ENCODE data around the gene RUSC2. TPM values are rescaled to one million over a fixed set of nuclear protein-coding genes. Genes with fewer than 3 reads are reported as not detected.

Gene RUSC2, protein sequence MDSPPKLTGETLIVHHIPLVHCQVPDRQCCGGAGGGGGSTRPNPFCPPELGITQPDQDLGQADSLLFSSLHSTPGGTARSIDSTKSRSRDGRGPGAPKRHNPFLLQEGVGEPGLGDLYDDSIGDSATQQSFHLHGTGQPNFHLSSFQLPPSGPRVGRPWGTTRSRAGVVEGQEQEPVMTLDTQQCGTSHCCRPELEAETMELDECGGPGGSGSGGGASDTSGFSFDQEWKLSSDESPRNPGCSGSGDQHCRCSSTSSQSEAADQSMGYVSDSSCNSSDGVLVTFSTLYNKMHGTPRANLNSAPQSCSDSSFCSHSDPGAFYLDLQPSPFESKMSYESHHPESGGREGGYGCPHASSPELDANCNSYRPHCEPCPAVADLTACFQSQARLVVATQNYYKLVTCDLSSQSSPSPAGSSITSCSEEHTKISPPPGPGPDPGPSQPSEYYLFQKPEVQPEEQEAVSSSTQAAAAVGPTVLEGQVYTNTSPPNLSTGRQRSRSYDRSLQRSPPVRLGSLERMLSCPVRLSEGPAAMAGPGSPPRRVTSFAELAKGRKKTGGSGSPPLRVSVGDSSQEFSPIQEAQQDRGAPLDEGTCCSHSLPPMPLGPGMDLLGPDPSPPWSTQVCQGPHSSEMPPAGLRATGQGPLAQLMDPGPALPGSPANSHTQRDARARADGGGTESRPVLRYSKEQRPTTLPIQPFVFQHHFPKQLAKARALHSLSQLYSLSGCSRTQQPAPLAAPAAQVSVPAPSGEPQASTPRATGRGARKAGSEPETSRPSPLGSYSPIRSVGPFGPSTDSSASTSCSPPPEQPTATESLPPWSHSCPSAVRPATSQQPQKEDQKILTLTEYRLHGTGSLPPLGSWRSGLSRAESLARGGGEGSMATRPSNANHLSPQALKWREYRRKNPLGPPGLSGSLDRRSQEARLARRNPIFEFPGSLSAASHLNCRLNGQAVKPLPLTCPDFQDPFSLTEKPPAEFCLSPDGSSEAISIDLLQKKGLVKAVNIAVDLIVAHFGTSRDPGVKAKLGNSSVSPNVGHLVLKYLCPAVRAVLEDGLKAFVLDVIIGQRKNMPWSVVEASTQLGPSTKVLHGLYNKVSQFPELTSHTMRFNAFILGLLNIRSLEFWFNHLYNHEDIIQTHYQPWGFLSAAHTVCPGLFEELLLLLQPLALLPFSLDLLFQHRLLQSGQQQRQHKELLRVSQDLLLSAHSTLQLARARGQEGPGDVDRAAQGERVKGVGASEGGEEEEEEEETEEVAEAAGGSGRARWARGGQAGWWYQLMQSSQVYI (N-terminal part only)
- 17.8 TPM for total RNA-seq

DNA sequence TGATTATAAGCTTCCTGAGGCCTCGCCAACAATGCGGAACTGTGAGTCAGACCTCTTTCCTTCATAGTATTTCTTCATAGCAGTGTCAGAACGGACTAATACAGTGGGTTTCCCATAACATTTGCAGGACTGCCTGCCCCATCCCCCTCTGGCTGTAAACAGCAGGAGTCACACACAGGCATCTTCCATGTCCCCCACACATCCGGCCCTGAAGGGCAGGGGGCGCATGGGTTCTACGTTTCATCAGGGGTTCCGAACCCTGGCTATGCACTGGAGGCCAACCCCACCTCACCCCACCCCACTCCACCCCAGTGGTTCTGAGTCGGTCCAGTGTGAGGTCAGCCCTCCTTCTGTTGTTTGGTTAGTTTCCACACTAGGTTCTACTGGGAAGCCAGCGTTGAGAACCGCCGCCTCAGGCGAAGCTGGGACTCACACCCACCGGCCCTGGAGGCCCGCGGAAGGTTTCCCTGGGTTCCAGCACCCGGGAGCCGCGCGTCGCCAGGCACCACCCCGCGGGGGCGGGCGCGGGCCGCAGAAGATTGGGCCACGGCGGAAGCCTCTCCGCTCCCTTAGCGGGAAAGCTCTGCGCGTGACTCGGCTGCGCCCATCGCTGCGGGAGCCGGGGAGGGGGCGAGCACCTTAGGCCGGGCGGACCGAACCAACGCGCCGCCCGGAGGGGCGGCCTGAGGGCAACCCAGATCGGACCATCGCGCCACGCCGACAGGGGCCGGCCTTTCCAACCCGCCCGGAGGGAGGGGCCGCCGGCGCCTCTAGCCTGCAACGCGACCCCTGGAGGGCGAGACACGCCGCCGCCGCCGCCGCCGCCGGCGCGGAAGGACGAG, at the start of gene RUSC2:
Gene RUSC2 (plus strand): TSS at position 799 of the 842 bp plus-strand sequence. CDS start 56,411 bp downstream, outside the sequence.
- peak in 2 of 3 donors; percentile 94 to 95 for DNase-seq (ENCODE audit: low read depth in 2 of 3, low spot score in 2 of 3)

DNA sequence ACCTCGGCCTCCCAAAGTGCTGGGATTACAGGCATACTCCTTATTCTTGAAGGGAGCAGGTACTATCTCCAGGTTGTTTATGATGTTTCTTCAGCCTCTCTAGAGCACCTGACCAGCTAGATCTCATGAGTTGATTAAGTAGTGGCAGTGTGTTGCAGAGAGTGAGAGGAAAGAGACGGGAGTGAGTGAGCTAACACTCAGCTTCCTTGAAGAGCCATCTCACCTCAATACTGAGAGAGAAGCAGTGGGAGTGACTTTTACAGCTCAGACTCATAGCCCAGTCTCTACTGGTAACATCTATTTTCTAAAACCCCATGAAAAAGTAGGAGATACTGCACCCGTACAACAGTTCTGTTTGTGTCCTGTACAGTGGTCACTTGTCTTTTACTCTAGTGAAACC, 43.9 kb upstream of the RUSC2 start:
- no peak for DNase-seq (ENCODE audit: low read depth in 2 of 3, low spot score in 2 of 3)

DNA sequence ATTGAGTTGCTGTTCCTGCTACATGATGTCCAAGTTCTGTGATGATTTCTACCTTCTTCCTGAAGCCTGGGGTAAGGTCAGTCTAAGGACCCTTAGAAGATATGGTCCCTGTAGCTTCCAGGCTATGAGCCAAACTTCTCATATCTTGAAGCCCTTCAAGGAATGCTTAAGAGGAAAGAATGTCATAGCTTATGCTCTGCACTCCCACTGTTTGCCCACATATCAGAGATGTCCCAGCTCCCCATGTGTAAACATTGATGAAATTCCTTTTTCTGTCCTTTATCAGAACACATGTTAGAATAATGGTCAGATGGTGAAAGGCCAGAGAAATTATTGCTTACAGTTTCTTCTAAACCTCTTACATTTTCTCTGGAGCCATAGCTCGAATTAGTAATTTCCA, 41.4 kb upstream of the RUSC2 start:
- no peak for DNase-seq (ENCODE audit: low read depth in 2 of 3, low spot score in 2 of 3)

DNA sequence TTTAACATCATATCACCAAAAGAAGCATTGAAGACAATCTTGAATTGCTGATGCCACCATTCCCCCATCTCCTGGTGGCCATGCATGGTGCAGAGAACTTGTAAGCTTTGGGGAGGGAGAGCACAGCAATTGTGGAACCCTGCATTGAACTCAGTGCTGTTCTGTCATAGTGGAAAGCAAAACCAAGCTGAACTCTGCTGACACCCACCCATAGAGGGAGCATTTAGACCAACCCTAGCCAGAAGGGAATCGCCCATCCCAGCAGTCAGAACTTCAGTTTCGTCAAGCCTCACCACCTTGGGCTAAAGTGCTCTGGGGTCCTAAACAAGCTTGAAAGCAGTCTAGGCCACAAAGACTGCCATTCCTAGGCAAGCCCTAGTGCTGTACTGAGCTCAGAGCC, 37.4 kb upstream of the RUSC2 start:
- DNase-seq (ENCODE audit: low read depth in 2 of 3, low spot score in 2 of 3) = no peak

DNA sequence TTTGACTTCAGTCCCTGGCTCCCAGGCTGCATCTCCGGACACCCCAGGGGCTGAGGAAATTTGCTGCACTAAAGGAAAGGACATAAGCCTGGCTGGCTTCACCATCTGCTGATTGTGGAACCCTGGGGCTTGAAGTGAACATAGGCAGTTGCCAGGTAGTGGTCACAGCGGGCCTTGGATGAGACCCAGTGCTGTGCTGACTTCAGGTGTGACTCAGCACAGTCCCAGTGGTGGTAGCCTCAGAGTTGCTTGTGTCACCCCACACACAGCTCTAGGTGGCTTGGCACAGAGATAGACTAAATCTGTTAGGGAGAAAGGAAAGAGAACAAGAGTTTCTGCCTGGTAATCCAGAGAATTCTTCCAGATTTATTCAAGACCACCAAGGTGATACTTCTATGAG, 36.1 kb upstream of the RUSC2 start:
- DNase-seq (ENCODE audit: low read depth in 2 of 3, low spot score in 2 of 3) = no peak

DNA sequence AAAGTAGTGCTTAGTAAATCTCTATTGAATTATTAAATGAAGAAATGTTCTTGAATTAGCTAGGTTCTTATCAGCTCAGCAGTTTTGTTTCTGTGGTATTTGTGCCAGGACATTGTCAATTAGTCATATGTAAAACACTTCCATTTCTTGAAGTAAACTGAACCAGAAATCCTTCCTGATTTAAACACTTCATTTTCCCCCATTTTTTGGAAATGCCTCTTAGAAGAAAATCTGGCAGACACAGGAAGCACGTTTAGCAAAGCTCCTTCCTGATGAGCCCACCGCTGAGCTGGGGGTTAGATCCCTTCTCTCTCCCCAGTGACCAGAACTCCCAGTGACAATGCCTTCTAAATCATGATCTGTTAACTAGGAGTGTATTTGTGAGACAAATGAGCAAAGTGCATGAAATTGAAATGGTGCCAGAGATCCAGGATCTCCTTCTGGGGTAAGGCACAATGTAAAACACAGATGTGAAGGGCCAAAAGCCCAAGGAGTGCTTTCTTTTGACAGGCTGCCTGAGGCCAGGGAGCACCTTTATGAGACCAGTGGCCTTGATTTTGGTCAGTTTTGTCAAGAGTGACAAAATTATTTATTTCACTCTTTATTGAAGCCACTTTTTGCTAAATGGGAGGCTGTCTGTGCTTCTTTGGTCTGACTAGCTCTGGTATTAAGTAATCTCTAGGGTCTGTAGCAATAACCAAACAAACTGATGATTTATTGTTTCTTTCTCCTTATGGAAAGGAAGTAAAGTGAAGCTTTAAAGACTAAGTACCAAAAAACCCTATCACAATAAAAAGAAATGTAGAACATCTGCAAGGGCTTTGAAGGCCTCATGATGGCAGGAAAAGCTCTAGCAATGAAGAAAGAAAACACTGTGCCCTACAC, 25.5 kb upstream of the RUSC2 start:
- DNase-seq (ENCODE audit: low read depth in 2 of 3, low spot score in 2 of 3) = peak in 1 of 3 donors; percentile 12

DNA sequence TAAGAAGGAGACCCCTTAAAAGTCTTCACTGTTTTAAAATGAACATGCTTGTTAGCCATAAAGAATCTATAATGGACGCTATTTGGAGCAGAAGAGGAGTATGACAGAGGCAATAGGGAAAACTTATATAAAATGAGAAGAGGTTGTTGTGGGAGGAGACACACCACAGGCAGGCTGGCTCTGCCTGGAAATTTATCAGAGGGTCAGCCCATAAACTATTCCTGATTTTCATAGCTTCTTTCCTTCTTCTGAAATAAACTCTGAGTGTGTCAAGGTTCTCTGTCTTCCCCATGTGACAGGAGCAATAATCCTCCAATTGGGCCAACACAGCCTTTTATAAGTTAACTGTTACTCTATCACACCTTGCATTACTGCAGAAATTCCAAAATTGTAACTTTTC, 19.6 kb upstream of the RUSC2 start:
- DNase-seq (ENCODE audit: low read depth in 2 of 3, low spot score in 2 of 3) = no peak

DNA sequence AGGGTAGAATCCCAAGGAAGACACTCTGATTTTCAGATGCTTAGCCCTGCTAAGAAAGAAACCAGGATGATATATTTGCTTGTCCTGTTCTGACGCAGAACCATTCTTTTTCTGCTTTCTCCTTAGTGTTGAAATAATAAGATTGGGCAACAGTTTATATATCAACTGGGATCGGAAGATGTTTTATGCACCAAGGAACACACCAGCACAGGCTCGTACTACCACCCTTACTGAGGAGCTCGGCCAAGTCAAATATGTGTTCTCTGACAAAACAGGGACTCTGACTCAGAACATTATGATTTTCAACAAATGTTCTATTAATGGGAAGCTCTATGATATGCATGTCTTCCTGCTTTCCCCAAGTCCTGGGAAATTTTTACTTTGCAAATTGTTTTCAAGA, 19.0 kb upstream of the RUSC2 start:
- DNase-seq (ENCODE audit: low read depth in 2 of 3, low spot score in 2 of 3) = no peak

DNA sequence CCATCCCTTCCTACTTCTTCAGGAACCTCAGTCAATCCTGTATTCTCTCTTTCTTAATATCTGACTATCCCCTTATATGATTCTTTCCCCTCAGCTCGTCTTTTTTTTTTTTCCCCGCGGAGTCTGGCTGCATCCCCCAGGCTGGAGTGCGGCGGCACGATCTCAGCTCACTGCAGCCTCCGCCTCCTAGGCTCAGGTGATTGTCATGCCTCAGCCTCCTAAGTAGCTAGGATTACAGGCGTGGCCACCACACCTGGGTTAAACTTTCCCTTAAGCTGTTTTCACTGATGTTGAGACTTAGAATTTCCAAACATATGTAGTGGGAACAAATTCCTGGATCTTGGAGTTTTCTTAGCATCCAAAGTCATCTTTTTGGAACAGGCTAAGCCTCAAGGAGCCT, 13.3 kb upstream of the RUSC2 start:
- DNase-seq (ENCODE audit: low read depth in 2 of 3, low spot score in 2 of 3) = no peak

DNA sequence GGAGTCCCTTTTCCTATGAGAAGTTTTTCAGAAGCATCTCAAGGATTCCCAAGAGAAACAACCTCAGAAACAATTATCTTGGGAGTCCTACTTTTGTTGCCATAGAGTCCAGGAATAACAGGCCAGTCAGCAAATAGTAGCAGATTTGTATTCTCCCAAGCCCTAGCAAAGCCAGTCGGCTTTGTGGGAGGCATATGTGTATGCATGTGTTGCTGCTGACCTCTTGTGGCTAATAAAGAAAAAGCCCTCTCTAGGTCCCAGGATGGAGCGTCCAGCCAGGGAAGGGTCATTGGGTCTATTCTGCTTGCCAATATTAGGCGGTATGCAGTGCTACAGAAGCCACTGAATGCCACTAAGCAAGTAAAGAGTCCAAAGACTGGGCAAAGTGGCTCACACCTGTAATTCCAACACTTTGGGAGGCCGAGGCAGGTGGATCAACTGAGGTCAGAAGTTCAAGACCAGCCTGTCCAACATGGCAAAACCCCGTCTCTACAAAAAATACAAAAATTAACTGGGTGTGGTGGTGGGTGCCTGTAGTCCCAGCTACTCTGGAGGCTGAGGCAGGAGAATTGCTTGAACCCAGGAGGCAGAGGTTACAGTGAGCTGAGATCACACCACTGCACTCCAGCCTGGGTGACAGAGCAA, 12.6 kb upstream of the RUSC2 start:
- DNase-seq (ENCODE audit: low read depth in 2 of 3, low spot score in 2 of 3) = peak in 2 of 3 donors; percentile 62 to 79

DNA sequence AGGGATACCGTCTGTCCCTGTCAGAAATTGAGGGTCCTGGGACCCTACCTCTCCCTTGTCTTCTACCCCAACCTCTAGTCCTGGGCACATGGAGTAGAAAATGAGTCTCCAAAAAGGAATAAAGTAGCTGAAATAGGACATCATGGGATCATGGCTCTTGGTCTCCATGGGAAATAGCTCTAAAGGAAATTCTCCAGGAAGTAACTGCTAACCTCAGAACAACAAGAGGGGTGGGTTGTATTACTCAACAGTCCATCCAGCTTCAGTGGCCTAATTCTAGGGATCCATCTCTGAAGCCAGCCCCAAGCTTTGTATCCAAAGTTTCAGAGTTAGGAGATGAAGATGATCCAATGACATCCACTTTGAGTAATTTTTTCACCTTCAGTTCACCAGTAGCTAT, 11.0 kb upstream of the RUSC2 start:
- no peak for DNase-seq (ENCODE audit: low read depth in 2 of 3, low spot score in 2 of 3)

DNA sequence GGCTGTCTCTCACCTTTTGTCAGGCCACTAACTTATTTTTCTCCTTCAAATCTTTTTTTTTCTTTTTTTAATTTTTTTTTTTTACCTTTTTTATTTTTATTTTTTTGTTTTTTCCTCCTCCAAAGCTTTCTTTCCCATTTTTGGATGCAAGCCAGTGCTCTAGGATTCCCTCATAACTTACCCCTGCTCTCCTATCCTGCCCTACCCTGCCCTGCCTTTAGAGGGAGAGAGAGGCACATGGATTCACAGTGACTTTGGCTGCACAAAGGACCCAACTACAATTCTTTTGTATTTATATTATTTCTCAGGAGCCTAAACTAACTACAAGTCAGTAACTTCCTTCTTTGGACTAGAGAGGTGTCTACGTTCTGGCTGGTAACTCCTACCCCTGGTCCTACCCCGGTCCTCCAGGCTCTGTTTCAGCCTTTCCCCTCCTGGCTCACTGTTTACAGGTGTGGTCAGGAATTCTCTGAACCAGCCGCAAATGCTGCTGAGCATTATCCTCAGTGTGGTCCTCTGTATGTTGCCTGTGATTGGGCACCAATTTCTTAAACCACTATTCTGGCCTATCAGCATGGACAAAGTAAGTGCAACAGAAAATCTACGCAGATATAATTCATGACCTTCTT, 8.4 kb upstream of the RUSC2 start:
- peak in 2 of 3 donors; percentile 51 to 83 for DNase-seq (ENCODE audit: low read depth in 2 of 3, low spot score in 2 of 3)

DNA sequence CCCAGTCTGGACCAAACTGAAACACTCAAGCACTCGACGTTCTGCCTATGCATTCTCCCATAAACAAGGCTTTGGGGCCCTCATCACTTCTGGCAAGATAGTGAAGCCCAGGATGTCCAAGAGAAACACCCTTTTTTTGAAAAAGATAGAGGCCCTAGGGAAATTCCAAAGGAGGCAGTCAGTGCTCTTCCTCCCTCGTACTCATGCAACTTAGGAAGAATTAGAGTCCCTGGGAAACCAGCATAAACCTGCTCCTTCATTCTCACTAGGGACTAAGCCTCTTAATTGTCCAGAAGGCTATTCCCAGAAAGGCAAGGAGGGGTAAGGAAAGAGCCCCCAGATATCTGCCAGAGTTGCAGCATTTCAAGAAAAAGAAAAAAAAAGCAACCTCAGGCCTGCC, 7.8 kb upstream of the RUSC2 start:
- DNase-seq (ENCODE audit: low read depth in 2 of 3, low spot score in 2 of 3) = no peak

DNA sequence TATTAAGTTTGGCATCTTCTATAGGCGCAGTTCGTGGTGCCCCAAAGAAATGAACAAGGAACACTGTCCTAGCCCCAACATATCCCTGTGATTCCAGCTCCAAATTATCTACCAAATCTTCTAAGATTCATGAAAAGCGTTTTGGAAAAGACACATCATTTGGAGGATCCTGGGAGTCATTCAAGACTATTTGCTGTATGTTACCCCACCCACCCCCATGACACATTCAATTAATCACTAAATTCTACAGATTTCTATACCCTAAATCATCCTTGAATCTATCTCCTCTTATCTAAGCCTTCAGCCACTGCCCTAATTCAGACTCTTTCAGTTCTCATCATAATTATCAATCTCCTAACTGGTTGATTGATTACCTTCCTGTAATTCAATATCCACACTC, 5.5 kb upstream of the RUSC2 start:
- DNase-seq (ENCODE audit: low read depth in 2 of 3, low spot score in 2 of 3) = no peak

DNA sequence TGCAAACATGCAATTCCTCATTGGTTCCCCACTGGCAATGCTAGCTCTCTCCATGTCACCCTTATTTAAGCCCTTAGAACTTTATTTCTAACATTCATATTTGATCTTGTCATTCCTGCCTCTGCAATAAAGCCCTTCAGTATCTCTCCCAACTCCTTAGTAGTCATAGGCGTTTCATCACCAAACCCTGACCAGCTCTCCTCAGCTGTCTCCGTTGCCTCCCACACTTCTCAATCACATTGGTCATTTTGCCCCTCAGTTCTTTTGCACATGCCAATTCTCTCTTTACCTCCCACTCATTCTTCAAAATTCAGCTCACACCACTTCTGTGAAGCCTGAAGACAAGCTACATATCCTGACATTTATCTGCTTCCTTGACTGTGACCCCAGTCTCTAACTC, 2.8 kb upstream of the RUSC2 start:
- no peak for DNase-seq (ENCODE audit: low read depth in 2 of 3, low spot score in 2 of 3)

DNA sequence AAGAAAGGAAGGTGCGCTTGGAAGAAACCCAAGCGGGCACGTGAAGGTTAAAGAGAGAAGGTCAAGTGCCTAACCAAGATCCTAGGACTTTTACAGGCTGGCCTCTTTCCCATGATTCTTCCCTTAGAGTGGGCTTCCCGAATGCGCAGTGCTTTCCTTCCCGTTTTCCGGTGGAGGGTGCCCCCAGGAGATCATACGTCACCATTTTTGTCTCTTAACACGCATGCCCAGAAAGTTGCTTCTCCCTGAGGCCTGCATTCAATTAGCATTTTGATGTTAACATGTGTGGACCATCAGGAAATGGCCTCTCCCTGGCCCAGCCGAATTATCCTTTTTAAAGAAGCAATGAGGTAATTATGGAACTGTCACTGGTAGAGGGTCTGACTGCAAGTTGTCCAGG, 1.9 kb upstream of the RUSC2 start:
- no peak for DNase-seq (ENCODE audit: low read depth in 2 of 3, low spot score in 2 of 3)

DNA sequence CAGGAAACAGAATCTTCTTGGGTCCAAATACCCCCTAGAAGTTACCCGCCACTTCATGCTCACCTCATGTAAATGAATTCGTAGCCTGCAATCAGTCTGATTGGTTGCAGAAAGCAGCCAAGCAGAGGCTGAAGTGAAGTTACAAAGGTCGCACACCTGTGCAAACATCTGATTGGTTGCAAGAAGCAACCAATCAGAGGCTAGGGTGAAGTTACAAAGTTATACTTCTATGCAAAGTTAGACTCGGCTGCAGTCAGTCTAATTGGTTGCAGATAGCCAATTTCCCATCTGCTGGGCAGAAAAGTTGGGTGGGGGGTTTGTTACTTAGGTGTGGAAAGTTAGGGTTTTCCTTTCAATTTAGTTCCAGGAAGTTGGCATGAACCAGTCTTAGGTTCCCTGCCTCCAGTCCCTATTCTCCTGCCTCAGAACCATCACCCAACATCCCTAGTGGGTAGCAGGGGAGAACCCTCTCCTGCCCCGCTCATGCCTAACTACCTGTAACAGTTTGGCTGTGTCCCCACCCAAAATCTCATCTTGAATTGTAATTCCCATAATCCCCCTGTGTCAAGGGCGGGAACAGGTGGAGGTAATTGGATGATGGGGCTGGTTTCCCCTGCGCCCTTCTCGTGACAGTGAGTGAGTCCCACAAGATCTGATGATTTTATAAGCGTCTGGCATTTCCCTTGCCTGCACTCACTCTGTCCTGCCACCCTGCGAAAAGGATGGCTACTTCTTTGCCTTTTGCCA, 1.2 kb upstream of the RUSC2 start:
- no peak for DNase-seq (ENCODE audit: low read depth in 2 of 3, low spot score in 2 of 3)

Measured in hematopoietic multipotent progenitor cell (in vitro differentiated cells).